ENCODE measurements around the gene MSANTD4.
"Not testable (repeated sequence)": the region's sequence is repeated elsewhere in the genome, so short reads cannot be mapped to it uniquely, and the experiment has no call there.

The MSANTD4 gene

GRCh38 chr11:106030609-106031008 is 8.6 kb upstream of the MSANTD4 start:
- Mint-ChIP-seq H3K27me3 (peaks cover 35% of the 10 kb centered on the region), H3K4me1 (no peaks in the 10 kb centered on the region), H3K9me3 (peaks cover 3% of the 10 kb centered on the region), H3K27ac (no peak overlapping the region), H3K4me3 (no peak overlapping the region), H3K36me3 (no peaks in the 10 kb centered on the region)
- no peak for ATAC-seq

GRCh38 chr11:106022795-106023275 is 795 bp upstream of the MSANTD4 start:
- Mint-ChIP-seq H3K27ac (peak overlapping the region; percentile 77), H3K36me3 (peaks cover 17% of the 10 kb centered on the region), H3K27me3 (no peaks in the 10 kb centered on the region), H3K4me3 (peak overlapping the region; percentile 80), H3K4me1 (peaks cover 35% of the 10 kb centered on the region), H3K9me3 (peaks cover 3% of the 10 kb centered on the region)
- no peak for ATAC-seq

GRCh38 chr11:106021181-106021966 is 666 bp downstream of the MSANTD4 start:
- Mint-ChIP-seq H3K27me3 (no peaks in the 10 kb centered on the region), H3K9me3 (no peaks in the 10 kb centered on the region), H3K4me1 (peaks cover 40% of the 10 kb centered on the region), H3K27ac (peak overlapping the region; percentile 77), H3K36me3 (peaks cover 20% of the 10 kb centered on the region), H3K4me3 (peak overlapping the region; percentile 80)
- ATAC-seq: no peak

GRCh38 chr11:106017093-106017492 is 4.9 kb downstream of the MSANTD4 start:
- Mint-ChIP-seq H3K9me3 (no peaks in the 10 kb centered on the region), H3K27ac (no peak overlapping the region), H3K36me3 (peaks cover 41% of the 10 kb centered on the region), H3K4me3 (no peak overlapping the region), H3K27me3 (no peaks in the 10 kb centered on the region), H3K4me1 (peaks cover 42% of the 10 kb centered on the region)
- no peak for ATAC-seq

GRCh38 chr11:106015066-106015465 is 7.0 kb downstream of the MSANTD4 start:
- Mint-ChIP-seq H3K9me3 (peaks cover 3% of the 10 kb centered on the region), H3K36me3 (peaks cover 51% of the 10 kb centered on the region), H3K4me1 (peaks cover 45% of the 10 kb centered on the region), H3K27ac (no peak overlapping the region), H3K27me3 (no peaks in the 10 kb centered on the region), H3K4me3 (no peak overlapping the region)
- no peak for ATAC-seq

- Mint-ChIP-seq H3K9me3 (peaks cover 6% of the 10 kb centered on the region), H3K36me3 (peaks cover 51% of the 10 kb centered on the region), H3K27ac (no peak overlapping the region), H3K4me1 (peaks cover 44% of the 10 kb centered on the region), H3K27me3 (no peaks in the 10 kb centered on the region), H3K4me3 (no peak overlapping the region)
- ATAC-seq: no peak
These were observed 7.4 kb downstream of the MSANTD4 start for GRCh38 chr11:106014620-106015019.

GRCh38 chr11:106014035-106014434 is 8.0 kb downstream of the MSANTD4 start:
- Mint-ChIP-seq H3K9me3 (peaks cover 6% of the 10 kb centered on the region), H3K4me3 (no peak overlapping the region), H3K27ac (no peak overlapping the region), H3K4me1 (peaks cover 41% of the 10 kb centered on the region), H3K27me3 (no peaks in the 10 kb centered on the region), H3K36me3 (peaks cover 53% of the 10 kb centered on the region)
- ATAC-seq: no peak

GRCh38 chr11:106012744-106013143 is 9.3 kb downstream of the MSANTD4 start:
- Mint-ChIP-seq H3K4me1 (peaks cover 37% of the 10 kb centered on the region), H3K36me3 (peaks cover 62% of the 10 kb centered on the region), H3K27me3 (no peaks in the 10 kb centered on the region), H3K4me3 (no peak overlapping the region), H3K27ac (no peak overlapping the region), H3K9me3 (peaks cover 6% of the 10 kb centered on the region)
- no peak for ATAC-seq

GRCh38 chr11:106011481-106011880 is 10.6 kb downstream of the MSANTD4 start:
- no peak overlapping the region for H3K27ac Mint-ChIP-seq
- peaks cover 72% of the 10 kb centered on the region for H3K36me3 Mint-ChIP-seq
- no peak for ATAC-seq
- H3K4me1 Mint-ChIP-seq: peaks cover 32% of the 10 kb centered on the region
- H3K4me3 Mint-ChIP-seq: no peak overlapping the region
- no peaks in the 10 kb centered on the region for H3K27me3 Mint-ChIP-seq
- H3K9me3 Mint-ChIP-seq: peaks cover 6% of the 10 kb centered on the region

GRCh38 chr11:106003094-106003493 is 18.9 kb downstream of the MSANTD4 start:
- peaks cover 79% of the 10 kb centered on the region for H3K36me3 Mint-ChIP-seq
- not testable (repeated sequence) for H3K27ac Mint-ChIP-seq
- peaks cover 16% of the 10 kb centered on the region for H3K4me1 Mint-ChIP-seq

GRCh38 chr11:106001304-106002012 is 20.6 kb downstream of the MSANTD4 start:
- H3K27ac Mint-ChIP-seq: no peak overlapping the region
- peaks cover 79% of the 10 kb centered on the region for H3K36me3 Mint-ChIP-seq
- peaks cover 29% of the 10 kb centered on the region for H3K4me1 Mint-ChIP-seq
- no peak overlapping the region for H3K4me3 Mint-ChIP-seq
- no peaks in the 10 kb centered on the region for H3K27me3 Mint-ChIP-seq
- peaks cover 17% of the 10 kb centered on the region for H3K9me3 Mint-ChIP-seq
- ATAC-seq: no peak

More at GRCh38 chr11:106003094-106003493, 18.9 kb downstream of the MSANTD4 start:
- not testable (repeated sequence) for H3K27me3 Mint-ChIP-seq, H3K4me3 Mint-ChIP-seq, ATAC-seq
- peaks cover 10% of the 10 kb centered on the region for H3K9me3 Mint-ChIP-seq

GRCh38 chr11:105991888-105992287 is 30.2 kb downstream of the MSANTD4 start:
- Mint-ChIP-seq H3K4me3 (no peak overlapping the region), H3K4me1 (peaks cover 3% of the 10 kb centered on the region), H3K9me3 (peaks cover 11% of the 10 kb centered on the region), H3K27me3 (no peaks in the 10 kb centered on the region), H3K27ac (no peak overlapping the region), H3K36me3 (peaks cover 49% of the 10 kb centered on the region)
- ATAC-seq: no peak

GRCh38 chr11:105989124-105989523 is 32.9 kb downstream of the MSANTD4 start:
- peaks cover 8% of the 10 kb centered on the region for H3K9me3 Mint-ChIP-seq
- no peaks in the 10 kb centered on the region for H3K4me1 Mint-ChIP-seq
- H3K4me3 Mint-ChIP-seq: no peak overlapping the region
- no peak for ATAC-seq
- no peak overlapping the region for H3K27ac Mint-ChIP-seq
- H3K27me3 Mint-ChIP-seq: no peaks in the 10 kb centered on the region
- peaks cover 22% of the 10 kb centered on the region for H3K36me3 Mint-ChIP-seq

GRCh38 chr11:105988197-105988596 is 33.8 kb downstream of the MSANTD4 start:
- Mint-ChIP-seq H3K4me1 (no peaks in the 10 kb centered on the region), H3K4me3 (no peak overlapping the region), H3K9me3 (peaks cover 3% of the 10 kb centered on the region), H3K27ac (no peak overlapping the region), H3K27me3 (no peaks in the 10 kb centered on the region), H3K36me3 (peaks cover 13% of the 10 kb centered on the region)
- no peak for ATAC-seq

- Mint-ChIP-seq H3K4me3 (no peak overlapping the region), H3K27me3 (no peaks in the 10 kb centered on the region), H3K36me3 (peaks cover 1% of the 10 kb centered on the region), H3K9me3 (no peaks in the 10 kb centered on the region), H3K27ac (no peak overlapping the region), H3K4me1 (no peaks in the 10 kb centered on the region)
- ATAC-seq: no peak
These were observed 35.5 kb downstream of the MSANTD4 start for GRCh38 chr11:105986554-105986953.
